Stimulated activated CD8-positive, alpha-beta memory T cell treated with anti-CD3 and anti-CD28 coated beads, Interleukin-7, amount 100 ng/mL, for 4 hours (primary cell): ENCODE measurements around the gene TOPORS.

ENCODE experiments used
- DNase-seq, 2 donors: peaks; one replicate each; pipeline ENCODE4 v3.0.0-alpha.2; 2020; ENCODE audit warnings: low read depth in 2 of 2

The TOPORS gene

DNA sequence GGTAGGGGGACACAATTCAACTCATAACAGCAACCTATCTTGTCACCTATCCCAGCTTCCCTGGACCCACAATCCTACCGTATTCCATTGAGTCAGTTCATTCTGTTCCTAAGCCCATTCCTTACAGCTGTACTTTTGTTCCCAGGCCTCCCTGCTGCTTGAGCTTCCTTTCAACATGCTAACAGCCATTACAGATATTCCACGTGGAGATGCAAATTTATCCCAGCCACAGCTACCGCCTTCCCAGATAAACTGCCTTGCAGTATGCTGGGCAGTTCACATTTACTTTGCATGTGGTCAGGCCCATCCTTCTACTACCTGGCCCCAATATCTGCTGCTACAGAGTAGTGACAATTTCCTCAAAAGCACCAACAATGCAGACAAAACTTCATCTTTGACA is 49.4 kb downstream of the TOPORS start:
- no peak for DNase-seq

DNA sequence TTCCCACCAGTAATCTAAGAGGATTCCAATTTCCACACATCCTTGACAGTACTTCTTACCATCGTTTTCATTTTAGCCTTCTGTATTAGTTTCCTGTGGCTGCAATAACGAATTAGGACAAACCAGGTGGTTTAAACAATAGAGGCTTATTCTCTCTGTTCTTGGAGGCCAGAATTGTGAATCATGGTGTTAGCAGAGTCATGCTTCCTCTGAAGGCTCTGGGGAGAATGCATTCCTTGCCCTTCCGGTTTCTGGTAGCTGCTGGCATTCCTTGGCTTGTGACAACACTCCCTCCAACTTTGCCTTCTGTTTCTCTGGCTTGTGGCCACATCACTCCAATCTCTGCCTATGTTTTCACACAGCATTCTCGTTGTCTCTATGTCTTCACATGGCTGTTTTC is 49.9 kb downstream of the TOPORS start:
- no peak for DNase-seq

DNA sequence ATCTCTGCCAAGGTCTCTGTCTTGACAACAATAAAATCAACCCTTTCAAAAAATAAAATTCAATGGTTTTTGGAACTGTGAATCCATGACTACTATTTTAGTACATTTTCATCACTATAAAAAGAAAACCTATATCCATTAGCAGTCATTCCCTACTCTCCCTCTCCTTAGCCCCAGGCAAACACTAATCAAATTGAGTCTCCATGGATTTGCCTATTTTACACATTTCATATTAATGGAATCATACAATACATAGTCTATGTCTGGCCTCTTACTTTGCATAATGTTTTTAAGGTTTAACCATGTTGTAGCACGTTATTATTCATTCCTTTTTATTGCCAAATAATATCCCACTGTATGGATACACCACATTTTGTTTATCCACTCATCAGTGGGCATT is 50.5 kb downstream of the TOPORS start:
- no peak for DNase-seq

DNA sequence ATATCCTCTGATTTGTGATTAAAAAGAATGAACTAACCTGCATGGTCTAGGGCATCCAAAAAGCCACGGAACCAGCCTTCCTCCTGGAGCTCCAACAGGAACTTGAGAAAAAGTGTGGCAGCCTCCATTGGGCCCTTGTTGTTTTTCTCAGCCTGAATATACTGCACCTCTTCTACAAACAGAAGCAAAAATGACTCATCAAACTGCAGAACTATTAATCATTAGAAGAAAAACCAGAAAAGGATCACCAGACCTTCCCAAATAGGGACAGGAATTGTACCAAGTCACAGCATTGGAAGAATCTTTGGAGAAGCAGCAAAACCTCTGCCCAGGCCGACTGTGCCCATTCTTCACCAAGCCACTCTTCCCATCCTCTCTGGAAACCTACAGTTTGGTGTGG is 51.6 kb downstream of the TOPORS start:
- no peak for DNase-seq

DNA sequence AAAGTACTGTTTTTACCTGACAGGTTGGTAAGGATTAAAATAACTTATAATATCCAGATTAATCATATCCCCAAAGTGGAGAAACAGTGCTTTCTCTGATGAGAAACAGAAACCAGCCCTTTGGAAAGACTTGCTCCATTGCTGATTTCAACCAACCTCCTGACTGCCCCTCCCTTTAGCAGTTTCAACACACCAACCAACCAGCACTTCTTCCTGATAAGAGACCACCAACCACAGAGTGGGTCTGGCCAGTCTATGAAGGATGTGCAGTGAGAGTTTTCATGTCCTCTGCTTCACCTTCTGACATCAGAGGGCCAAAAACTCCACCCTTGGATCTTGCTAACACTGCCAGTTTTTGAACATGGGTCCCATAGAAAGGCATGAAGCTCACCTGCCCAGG is 54.5 kb downstream of the TOPORS start:
- no peak for DNase-seq

DNA sequence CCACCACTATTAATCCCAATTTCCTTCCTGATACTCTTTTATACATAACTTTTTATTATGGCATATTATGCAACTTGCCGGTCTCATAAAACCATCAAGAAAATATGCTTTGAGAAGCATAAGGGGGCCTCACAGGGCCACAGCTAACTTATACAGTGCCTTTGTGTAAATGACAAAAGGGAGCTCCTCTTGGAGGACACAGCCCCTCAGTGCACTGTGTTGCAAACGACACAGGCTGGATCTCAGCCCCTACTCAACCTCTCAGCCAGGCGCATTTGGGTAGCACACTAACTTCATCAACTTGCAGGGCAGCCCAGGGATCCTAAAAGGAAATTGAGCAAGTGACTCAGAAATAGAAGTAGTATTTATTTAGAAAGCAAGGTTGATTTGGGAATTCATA is 61.8 kb downstream of the TOPORS start:
- DNase-seq = no peak
